Stomach (tissue), 9 donors: ENCODE data around the gene PLAGL2. TPM values are rescaled to one million over a fixed set of nuclear protein-coding genes. Genes with fewer than 3 reads are reported as not detected.

Experiments
- DNase-seq, 2 donors: peaks; one replicate each; pipeline versions ENCODE4 v3.0.0 to v3.0.0-alpha.2; 2013 to 2019
- H3K27ac ChIP-seq, 5 donors: fragments of 200-600 bp in 4 of 5; sonication (generic) in 4 of 5; one replicate each; pipeline ENCODE4 v1.5.1; 2013 to 2019; ENCODE audit warnings: mild to moderate bottlenecking in 1 of 5, moderate library complexity in 1 of 5
- H3K27me3 ChIP-seq, 3 donors: fragments of 200-600 bp; sonication (generic); one replicate each; pipeline ENCODE4 v1.5.1; 2017 to 2019; ENCODE audit warnings: mixed run types in 1 of 3
- H3K36me3 ChIP-seq, 4 donors: fragments of 200-600 bp; sonication (generic); 1 replicate in 3 of 4; 2 replicates in 1 of 4; pipeline ENCODE4 v1.5.1; 2016 to 2019
- H3K4me1 ChIP-seq, 4 donors: fragments of 200-600 bp; sonication (generic); one replicate each; pipeline ENCODE4 v1.5.1; 2016 to 2019
- H3K4me3 ChIP-seq, 4 donors: fragments of 200-600 bp; sonication (generic) in 3 of 4; one replicate each; pipeline ENCODE4 v1.5.1; 2016 to 2019; ENCODE audit warnings: mild to moderate bottlenecking in 1 of 4
- H3K9me3 ChIP-seq, 4 donors: fragments of 200-600 bp; sonication (generic); one replicate each; pipeline ENCODE4 v1.5.1; 2016 to 2019
- CTCF ChIP-seq, 7 experiments: fragments of 450-650 bp in 4 of 7; fragments of 200-600 bp in 3 of 7; sonication (generic) in 3 of 7; IDR thresholded peaks; one replicate each; pipeline ENCODE4 v1.5.1; 2016 to 2019; ENCODE audit warnings: antibody characterized with exemption in 7 of 7, control low read depth in 2 of 7, mild to moderate bottlenecking in 1 of 7
- EP300 ChIP-seq: sonication (generic); formaldehyde crosslinking; IDR thresholded peaks from one replicate; pipeline ENCODE4 v1.6.1; 2017; ENCODE audit warnings: antibody characterized with exemption
- POLR2A ChIP-seq, 4 donors: fragments of 450-650 bp; IDR thresholded peaks; one replicate each; pipeline ENCODE4 v1.6.1; 2016; ENCODE audit warnings: antibody characterized with exemption in 4 of 4, control low read depth in 2 of 4, mild to moderate bottlenecking in 1 of 4, moderate library complexity in 1 of 4
- POLR2AphosphoS5 ChIP-seq, 3 donors: sonication (generic); formaldehyde crosslinking; IDR thresholded peaks; one replicate each; pipeline ENCODE4 v1.6.1; 2016; ENCODE audit warnings: antibody characterized with exemption in 3 of 3
- WGBS, 5 donors: extraction: QIAGEN DNeasy Blood & Tissue Kit in 3 of 5; methylation state at CpG; one replicate each; pipeline versions ENCODE4 v1.1.5 to v1.1.7; 2013 to 2018; 5-methylcytosine and 5-hydroxymethylcytosine counted together
- intact Hi-C: fragments of 100-400 bp; cut with DNase I; formaldehyde crosslinking; loops from one replicate; pipeline ENCODE4 v1.15.1; 2023; ENCODE audit warnings: low total_unique reads
- polyA plus RNA-seq, 3 donors: library from polyadenylated mRNA; stranded (reverse); fragments of 200-250 nt; gene quantifications; one replicate each; pipeline ENCODE4 v1.2.3, GENCODE V29; 2013
- total RNA-seq, 5 donors: library from RNA; depleted of rRNA; stranded (reverse); fragments of >200 nt; gene quantifications; one replicate each; pipeline versions ENCODE4 v1.1.0 to v1.2.3, GENCODE V29; 2014 to 2016
- donor health status: healthy with polysubstance abuse.
- donor health status: Bipolar disorder and iron deficiency.
- donor health status: healthy.

PLAGL2 gene
- total and polyA plus RNA-seq, 8 donors = 1.8 to 20.0 (median 4.4) TPM

- DNase-seq = no peak
- no peak for TF ChIP-seq CTCF (IDR thresholded peaks at IDR 0.05)
- no peak for TF ChIP-seq POLR2AphosphoS5 (IDR thresholded peaks at IDR 0.05)
- no peak for TF ChIP-seq POLR2A (IDR thresholded peaks at IDR 0.05)
- intact Hi-C loops = no loop called here
- WGBS, 5 donors = 91 to 96% (median 93%) methylated on average over 8 of the region's 8 CpGs
- Histone ChIP-seq H3K4me1 (no peaks in the 10 kb centered on the region), H3K9me3 (no peaks in the 10 kb centered on the region), H3K36me3 (peaks cover 74 to 100% (median 99%) of the 10 kb centered on the region in 4 donors), H3K27ac (no peak overlapping the region), H3K4me3 (no peak overlapping the region), H3K27me3 (no peaks in the 10 kb centered on the region)
These were observed 62.5 kb downstream of the PLAGL2 start for GRCh38 chr20:32144898-32145662.

GRCh38 chr20:32142991-32143390 lies 64.6 kb downstream of the PLAGL2 start:
- no peak for DNase-seq
- H3K4me3 ChIP-seq = no peak overlapping the region
- H3K27me3 ChIP-seq = no peaks in the 10 kb centered on the region
- H3K9me3 ChIP-seq = no peaks in the 10 kb centered on the region
- no peak for TF ChIP-seq CTCF (IDR thresholded peaks at IDR 0.05)
- TF ChIP-seq POLR2AphosphoS5 (IDR thresholded peaks at IDR 0.05) = no peak
- no peak for TF ChIP-seq POLR2A (IDR thresholded peaks at IDR 0.05)
- TF ChIP-seq EP300 = no peak
- 95 to 96% (median 95%) methylated on average over 14 to 15 of the region's 15 CpGs for WGBS, 5 donors
- intact Hi-C loops = no loop called here
- H3K36me3 ChIP-seq = peaks cover 76 to 100% (median 99%) of the 10 kb centered on the region in 4 donors
- H3K27ac ChIP-seq = no peak overlapping the region
- no peaks in the 10 kb centered on the region for H3K4me1 ChIP-seq

Other genes starting within 250 kb of the PLAGL2 start
- gene XKR7, start 239.6 kb downstream of the PLAGL2 start, total RNA-seq = under 1 TPM in 3 of 5 donors, not detected in 2; under 0.01 to 0.58 (median 0.37) TPM
- gene XKR7, start 239.6 kb downstream of the PLAGL2 start, polyA plus RNA-seq = under 1 TPM in 1 of 3 donors, not detected in 2; 0.06 TPM
- 1 to 10 TPM in 1 of 5 donors, under 1 TPM in 2, not detected in 2; 0.45 to 4.4 (median 0.72) TPM for gene CCM2L, start 197.3 kb downstream of the PLAGL2 start, total RNA-seq
- 1 to 10 TPM; 1.9 to 2.7 (median 2.3) TPM for gene CCM2L, start 197.3 kb downstream of the PLAGL2 start, polyA plus RNA-seq
- gene HCK, start 155.5 kb downstream of the PLAGL2 start, total RNA-seq = 1 to 10 TPM in 4 of 5 donors, not detected in 1; 1.3 to 6.8 (median 3.3) TPM
- 10 to 100 TPM in 2 of 3 donors, 1 to 10 TPM in 1; 4.4 to 14.7 (median 10.4) TPM for gene HCK, start 155.5 kb downstream of the PLAGL2 start, polyA plus RNA-seq
- 10 to 100 TPM; 20.6 to 50.8 (median 27.7) TPM for gene TM9SF4, start 98.0 kb downstream of the PLAGL2 start, total RNA-seq
- gene TM9SF4, start 98.0 kb downstream of the PLAGL2 start, polyA plus RNA-seq = 10 to 100 TPM in 2 of 3 donors, 1 to 10 TPM in 1; 6.7 to 22.5 (median 13.1) TPM
- gene POFUT1, start 137 bp upstream of the PLAGL2 start, total RNA-seq = 10 to 100 TPM in 4 of 5 donors, 1 to 10 TPM in 1; 2.3 to 33.8 (median 15.6) TPM
- gene POFUT1, start 137 bp upstream of the PLAGL2 start, polyA plus RNA-seq = 1 to 10 TPM; 4.9 to 8.2 (median 7.8) TPM
- 10 to 100 TPM in 4 of 5 donors, 1 to 10 TPM in 1; 5.3 to 29.1 (median 25.7) TPM for gene KIF3B, start 69.9 kb upstream of the PLAGL2 start, total RNA-seq
- gene KIF3B, start 69.9 kb upstream of the PLAGL2 start, polyA plus RNA-seq = 10 to 100 TPM in 2 of 3 donors, 1 to 10 TPM in 1; 7.7 to 23.5 (median 18.5) TPM
- 100 to 1,000 TPM in 2 of 5 donors, 10 to 100 TPM in 3; 50.4 to 185 (median 75.5) TPM for gene ASXL1, start 150.6 kb upstream of the PLAGL2 start, total RNA-seq
- gene ASXL1, start 150.6 kb upstream of the PLAGL2 start, polyA plus RNA-seq = 10 to 100 TPM in 1 of 3 donors, 1 to 10 TPM in 2; 9.0 to 14.2 (median 9.7) TPM